Fibroblast of upper back skin (primary cell): Measurements from ENCODE around the gene PANK3.
"Not testable (repeated sequence)": the region's sequence is repeated elsewhere in the genome, so short reads cannot be mapped to it uniquely, and the experiment has no call there.

Experiments
- DNase-seq: peaks from one replicate; pipeline ENCODE4 v3.0.0-alpha.2; 2013

The PANK3 gene

DNA sequence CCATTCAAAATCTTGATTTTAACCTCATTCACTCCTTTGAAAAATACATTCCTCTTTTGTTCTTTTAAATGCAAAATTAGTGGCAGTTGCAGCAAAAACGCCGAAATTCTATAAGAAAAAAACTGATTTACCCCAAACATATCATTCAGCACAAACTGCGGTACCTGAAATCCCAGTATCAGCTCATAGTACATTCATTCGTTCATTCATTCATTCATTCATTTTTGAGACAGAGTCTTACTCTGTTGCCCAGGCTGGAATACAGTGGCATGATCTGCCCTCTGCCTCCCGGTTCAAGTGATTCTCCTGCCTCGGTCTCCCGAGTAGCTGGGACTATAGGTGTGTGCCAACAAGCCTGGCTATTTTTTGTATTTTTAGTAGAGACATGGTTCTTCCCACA, 29.6 kb downstream of the PANK3 start:
- DNase-seq = no peak

DNA sequence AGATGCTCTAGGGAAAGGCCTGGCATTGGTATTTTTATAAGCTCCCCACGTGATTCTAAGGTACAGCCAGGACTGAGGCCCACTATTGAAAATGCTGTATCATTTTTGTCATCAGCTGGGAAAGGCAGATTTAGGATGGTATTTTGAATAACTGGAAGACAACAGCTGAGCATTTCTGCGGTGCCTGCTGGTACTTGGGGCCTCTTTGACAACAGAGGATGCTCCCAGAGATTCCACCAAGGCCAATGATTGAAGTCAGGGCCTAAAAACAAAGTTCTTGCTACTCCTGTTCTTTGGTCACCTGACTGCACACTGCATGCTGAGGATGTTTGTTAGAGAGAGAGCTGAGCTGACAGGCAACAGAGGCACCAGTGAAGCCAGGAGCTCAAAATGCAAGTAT, 42.0 kb downstream of the PANK3 start:
- no peak for DNase-seq

DNA sequence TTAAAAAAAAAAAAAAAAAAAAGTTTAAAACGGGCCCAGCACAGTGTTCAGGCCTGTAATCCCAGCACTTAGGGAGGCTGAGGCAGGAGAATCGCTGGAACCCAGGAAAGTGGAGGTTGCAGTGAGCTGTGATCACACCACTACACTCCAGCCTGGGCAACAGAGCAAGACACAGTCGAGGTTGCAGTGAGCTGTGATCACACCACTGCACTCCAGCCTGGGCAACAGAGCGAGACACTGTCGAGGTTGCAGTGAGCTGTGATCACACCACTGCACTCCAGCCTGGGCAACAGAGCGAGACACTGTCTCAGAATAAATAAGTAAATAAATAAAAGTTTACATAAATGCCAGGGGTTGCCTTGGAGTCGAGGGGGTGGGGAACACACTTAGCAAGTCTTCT, 44.8 kb downstream of the PANK3 start:
- not testable (repeated sequence) for DNase-seq

DNA sequence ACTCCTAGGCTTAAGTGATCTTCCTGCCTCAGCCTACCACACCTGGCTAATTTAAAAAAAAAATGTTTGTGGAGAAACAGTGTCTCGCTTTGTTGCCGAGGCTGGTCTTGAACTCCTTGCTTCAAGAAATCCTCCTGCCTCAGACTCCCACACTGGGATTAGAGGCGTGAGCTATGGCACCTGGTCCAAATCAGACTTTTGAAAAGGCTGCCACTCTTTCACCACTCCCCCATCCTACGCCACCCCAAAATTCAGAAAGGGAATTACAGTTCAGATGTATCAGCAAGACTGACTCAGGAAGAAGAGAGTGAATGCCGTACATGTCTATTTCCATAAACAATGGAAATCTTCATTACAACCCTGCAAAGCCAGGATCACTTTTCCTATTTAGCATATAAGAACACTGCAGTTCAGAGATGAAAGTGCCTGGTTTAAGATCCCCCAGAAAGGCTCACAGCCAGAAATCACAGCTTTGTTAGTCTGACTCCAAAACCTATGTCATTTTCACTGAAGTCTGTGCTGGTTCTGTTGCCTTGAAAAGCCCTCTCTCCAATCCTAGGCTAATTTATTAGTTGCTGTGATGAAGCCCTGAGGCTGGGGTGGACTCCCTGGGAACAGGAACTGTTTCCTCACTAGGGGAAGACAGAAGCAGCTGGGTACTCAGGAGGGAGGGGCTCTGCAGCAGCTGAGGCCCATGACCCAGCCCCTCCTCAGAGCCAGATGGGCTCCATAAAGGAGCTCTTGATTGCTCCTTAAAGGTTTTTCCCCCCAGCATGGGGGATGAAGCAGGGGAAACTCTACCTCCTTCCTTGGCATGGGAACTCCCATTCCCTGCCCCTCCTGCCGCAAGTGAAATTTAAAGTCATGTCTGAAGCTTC, 46.9 kb downstream of the PANK3 start:
- no peak for DNase-seq

DNA sequence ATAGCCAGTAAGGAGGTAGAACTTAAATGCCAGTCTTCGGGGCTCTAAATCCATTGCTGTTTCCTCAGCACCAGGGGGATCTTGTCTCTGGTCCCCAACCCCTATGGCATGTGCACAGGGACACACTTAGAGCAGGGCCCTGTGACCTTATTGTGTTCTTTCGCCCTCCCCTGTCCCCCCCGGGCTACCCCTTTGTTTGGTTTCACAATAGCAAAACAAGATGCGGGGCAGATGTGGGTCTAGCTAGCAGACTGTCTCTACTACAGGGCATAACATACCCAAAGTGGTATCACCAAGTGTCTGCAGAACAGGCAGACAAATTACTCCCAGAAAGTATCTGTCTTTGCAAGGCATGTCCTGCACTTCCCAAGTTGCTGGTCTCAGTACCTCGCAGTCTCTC, 48.0 kb downstream of the PANK3 start:
- no peak for DNase-seq

DNA sequence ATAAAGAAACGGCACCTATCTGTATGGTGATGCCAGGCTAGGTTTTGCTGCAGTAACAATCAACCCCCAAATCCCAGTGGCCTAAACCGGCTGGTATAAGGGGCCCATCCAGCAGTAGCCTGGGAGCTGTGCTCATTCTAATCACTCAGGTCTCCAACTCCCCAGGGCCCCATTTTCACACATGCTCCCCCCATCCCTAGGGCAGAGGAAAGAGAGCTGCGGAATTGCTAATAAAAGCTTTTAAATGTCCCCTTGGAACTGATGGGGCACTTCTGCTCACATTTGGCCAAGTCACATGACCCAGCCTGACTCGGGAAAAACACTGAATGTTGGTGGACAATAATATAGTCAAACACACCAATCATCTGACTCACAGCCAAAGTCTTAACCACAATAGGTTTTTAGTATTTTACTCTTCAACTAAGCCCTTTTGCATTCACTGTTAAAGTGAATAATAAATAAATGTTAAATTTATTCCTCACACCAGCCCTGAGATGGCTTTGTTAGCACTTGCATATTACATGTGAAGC, 48.5 kb downstream of the PANK3 start:
- DNase-seq = peak; percentile 31

DNA sequence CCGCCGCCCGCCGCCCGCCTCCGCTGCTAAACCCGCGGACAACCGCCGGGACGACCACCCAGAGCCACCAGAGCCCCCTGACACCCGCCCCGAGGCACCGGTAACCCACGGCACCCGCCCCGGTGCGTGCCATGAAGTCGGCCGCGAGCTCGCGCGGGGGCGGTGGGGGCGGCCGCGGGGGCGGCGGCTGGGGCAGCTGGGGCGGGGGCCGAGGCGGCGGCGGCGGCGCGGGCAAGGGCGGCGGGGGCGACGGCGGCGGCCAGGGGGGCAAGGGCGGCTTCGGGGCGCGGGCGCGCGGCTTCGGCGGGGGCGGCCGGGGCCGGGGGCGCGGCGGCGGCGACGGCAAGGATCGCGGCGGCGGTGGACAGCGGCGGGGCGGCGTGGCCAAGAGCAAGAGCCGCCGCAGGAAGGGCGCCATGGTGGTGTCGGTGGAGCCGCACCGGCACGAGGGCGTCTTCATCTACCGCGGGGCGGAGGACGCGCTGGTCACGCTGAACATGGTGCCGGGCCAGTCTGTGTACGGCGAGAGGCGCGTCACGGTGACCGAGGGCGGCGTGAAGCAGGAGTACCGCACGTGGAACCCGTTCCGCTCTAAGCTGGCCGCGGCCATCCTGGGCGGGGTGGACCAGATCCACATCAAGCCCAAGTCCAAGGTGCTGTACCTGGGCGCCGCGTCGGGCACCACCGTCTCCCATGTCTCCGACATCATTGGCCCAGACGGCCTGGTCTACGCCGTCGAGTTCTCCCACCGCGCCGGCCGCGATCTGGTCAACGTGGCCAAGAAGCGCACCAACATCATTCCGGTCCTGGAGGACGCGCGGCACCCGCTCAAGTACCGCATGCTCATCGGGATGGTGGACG, 49.6 kb downstream of the PANK3 start:
- DNase-seq = no peak

DNA sequence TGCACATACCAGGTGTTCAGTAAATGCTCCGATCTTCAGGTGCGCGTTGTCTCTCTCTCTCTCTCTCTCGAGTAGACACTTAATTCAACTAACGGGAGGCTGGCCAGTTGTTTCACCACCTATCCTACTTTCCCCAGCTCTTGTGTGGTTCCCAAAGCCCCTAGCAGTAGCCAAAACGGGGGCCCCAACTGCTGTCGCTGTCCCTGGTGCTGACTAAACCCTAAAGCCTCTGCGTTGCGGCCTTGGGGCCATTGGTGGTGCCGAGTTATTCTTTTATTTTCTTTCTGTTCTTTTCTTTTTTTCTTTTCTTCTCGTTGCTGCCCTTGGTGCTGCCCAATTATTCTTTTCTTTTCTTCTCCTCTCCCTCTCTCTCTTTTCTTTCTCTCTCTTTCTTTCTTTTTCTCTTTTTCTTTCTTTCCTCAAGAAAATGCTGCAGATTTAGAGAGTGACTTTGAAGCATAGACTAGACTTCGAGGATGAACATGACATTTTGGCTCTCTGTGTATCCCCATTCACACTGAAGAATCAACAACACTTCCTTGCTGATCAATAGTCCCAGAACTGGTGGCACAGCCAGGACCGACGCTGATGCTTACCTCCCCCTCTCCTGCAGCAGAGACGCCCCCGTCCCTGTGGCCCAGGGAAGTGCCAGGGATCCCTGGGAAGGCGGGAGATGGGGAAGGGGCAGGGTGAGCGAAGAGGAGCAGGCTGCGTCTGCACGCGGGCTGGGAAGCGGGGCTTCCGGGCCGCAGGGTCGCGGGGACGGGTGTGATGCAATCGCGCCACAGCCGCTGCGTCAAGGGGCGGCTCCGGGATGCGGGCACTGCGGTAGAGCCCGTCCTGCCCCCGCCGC, 50.4 kb downstream of the PANK3 start, which contains the start of gene FBLL1:
Gene FBLL1 (plus strand): TSS at position 785 of the 853 bp plus-strand sequence. CDS start 200 bp downstream, outside the sequence.
- DNase-seq = peak; percentile 41

DNA sequence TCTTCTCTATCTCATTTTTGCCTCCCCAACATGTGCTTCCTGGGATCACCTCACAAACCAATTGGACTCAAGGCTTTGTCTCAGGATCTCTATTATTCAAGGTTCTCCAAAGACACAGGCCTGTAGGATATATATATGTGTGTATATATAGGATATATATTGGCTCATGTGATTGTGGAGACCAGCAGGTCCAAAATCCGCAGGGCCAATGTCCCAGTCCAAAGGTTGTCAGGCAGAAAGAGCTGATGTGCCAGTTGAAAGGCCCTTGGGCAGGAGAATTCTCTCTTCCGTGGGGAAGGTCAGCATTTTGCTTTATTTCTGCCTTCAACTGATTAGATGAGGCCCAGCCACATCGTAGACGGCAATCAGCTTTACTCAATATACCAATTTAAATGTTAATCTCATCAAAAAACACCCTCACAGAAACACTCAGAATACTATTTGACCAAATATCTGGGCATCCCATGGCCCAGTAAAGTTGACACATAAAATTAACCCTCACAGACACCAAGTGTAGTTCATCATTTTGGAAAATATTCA, 51.3 kb downstream of the PANK3 start:
- no peak for DNase-seq

DNA sequence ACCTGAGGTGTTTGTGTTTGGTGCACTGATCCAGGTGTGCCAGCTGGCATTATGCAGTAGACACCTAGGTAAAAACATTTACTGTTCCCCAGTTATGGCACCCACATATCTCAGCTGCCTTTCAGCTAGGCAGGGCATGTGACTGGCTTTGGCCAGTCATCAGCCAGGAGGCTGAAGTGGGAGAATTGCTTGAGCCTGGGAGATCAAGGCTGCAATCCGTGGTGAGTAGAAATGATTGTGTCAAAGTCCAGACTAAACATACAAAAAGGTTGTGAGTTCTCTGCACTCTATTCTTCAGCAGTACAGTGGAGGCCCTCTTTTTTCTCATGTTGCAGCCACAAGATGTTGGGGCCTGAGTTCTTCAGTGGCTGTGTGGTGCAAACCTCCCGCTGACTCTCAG, 53.3 kb downstream of the PANK3 start:
- DNase-seq = no peak

DNA sequence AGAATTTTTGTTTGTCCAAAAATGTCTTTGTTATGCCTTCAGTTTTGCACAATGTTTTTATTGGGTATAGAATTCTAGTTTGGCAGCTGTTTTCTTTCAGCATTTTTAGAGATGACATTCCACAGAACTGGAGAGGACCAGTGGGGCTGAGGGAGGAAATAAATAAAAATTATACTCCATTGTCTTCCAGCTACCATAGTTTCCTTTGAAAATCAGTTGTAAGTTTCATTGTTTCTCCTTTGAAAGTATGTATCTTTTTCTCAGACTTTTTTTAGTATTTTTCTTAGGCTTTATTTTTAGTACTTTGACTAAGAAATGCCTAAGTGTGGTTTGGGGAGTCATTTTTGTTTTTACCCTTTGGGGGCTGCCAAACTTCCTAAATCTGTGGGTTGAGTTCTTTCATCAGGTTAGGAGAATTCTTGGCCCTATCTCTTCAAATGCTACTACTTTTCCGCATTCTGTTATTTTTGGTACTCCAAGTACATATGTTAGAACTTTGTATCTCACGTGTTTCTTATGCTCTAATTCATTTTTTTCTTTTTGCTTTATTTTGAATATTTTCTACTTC, 65.2 kb downstream of the PANK3 start:
- no peak for DNase-seq

DNA sequence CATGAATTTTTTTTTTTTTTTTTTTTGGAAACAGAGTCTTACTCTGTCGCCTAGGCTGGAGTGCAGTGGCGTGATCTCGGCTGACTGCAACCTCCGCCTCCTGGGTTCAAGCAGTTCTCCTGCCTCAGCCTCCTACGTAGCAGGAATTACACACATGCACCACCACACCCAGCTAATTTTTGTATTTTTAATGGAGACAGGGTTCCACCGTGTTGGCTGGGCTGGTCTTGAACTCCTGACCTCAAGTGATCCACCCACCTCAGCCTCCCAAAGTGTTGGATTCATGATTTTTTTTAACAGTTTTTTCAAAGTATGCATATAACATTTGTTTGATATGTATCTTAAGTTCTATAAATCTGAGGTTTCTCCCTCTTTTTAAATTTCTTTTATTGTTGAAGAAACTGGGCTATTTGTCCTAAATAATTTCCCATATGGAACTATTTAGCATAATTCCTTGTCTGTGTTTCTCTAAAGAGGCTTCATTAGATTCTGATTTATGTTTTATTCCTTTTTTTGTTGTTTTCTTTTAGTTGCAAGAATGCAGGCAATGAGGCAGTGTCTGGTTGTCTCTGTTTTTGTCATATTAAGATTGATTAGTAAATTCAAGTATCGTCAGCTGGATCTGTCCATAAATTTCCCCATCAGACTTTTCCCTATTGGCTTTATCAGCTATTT, 76.5 kb downstream of the PANK3 start:
- DNase-seq = no peak
